ENCODE results near the gene KIAA0825.

- TF ChIP-seq CTCF (IDR thresholded peaks at IDR 0.05) (no peak), POLR2A (IDR thresholded peaks at IDR 0.05) (no peak)
Observed at GRCh38 chr5:94223235-94223634, 395.2 kb downstream of the KIAA0825 start.

Measured in testis (tissue), 2 donors.